NCI-H2196 (cell line): ENCODE measurements around the gene BEX3.
"Not testable (repeated sequence)": the region's sequence is repeated elsewhere in the genome, so short reads cannot be mapped to it uniquely, and the experiment has no call there.

ENCODE experiments used
- DNase-seq: peaks from one replicate; lab custom pipeline; 2025; ENCODE audit not compliant: unreplicated experiment; lab: John Stamatoyannopoulos, UW

BEX3 gene

GRCh38 chrX:103376118-103376978 is at the start of gene BEX3:
TSS of gene BEX3 (plus strand) at chrX:103376538. CDS start at chrX:103377522, 984 bp downstream.
- DNase-seq, result peak; percentile 61

GRCh38 chrX:103329991-103330390 is 46.3 kb upstream of the BEX3 start, which contains the start of gene TCEAL7:
TSS of gene TCEAL7 (plus strand) at chrX:103330239. CDS start at chrX:103331404, 1,165 bp downstream.
- no peak for DNase-seq

- DNase-seq, result no peak
These were observed 45.6 kb upstream of the BEX3 start for GRCh38 chrX:103330681-103331288.

- DNase-seq, result no peak
These were observed 37.7 kb upstream of the BEX3 start for GRCh38 chrX:103338663-103339062.

- DNase-seq, result peak; percentile 9
These were observed 33.2 kb upstream of the BEX3 start for GRCh38 chrX:103343105-103343504.

- no peak for DNase-seq
These were observed 31.7 kb upstream of the BEX3 start for GRCh38 chrX:103344606-103345005.

- no peak for DNase-seq
These were observed 28.5 kb upstream of the BEX3 start for GRCh38 chrX:103347682-103348397.

- peak; percentile 63 for DNase-seq
These were observed 20.1 kb upstream of the BEX3 start, which contains the start of gene TCEAL9 for GRCh38 chrX:103356130-103356798. TSS of gene TCEAL9 (plus strand) at chrX:103356506. CDS start at chrX:103357685, 1,179 bp downstream.

- no peak for DNase-seq
These were observed 19.5 kb upstream of the BEX3 start for GRCh38 chrX:103356858-103357257.

GRCh38 chrX:103357871-103358270 is 18.5 kb upstream of the BEX3 start:
- DNase-seq, result no peak

- not testable (repeated sequence) for DNase-seq
These were observed 16.7 kb upstream of the BEX3 start for GRCh38 chrX:103359605-103360004.

GRCh38 chrX:103360092-103360491 is 16.2 kb upstream of the BEX3 start:
- no peak for DNase-seq

GRCh38 chrX:103360916-103361315 is 15.4 kb upstream of the BEX3 start:
- no peak for DNase-seq

- no peak for DNase-seq
These were observed 14.5 kb upstream of the BEX3 start for GRCh38 chrX:103361798-103362197.

GRCh38 chrX:103362474-103362873 is 13.9 kb upstream of the BEX3 start:
- no peak for DNase-seq

- no peak for DNase-seq
These were observed 13.3 kb upstream of the BEX3 start for GRCh38 chrX:103363046-103363445.

- no peak for DNase-seq
These were observed 8.8 kb upstream of the BEX3 start for GRCh38 chrX:103367502-103367901.

GRCh38 chrX:103369479-103369878 is 6.9 kb upstream of the BEX3 start:
- no peak for DNase-seq

- no peak for DNase-seq
These were observed 3.5 kb upstream of the BEX3 start for GRCh38 chrX:103372886-103373285.

GRCh38 chrX:103373581-103373980 is 2.8 kb upstream of the BEX3 start:
- no peak for DNase-seq

GRCh38 chrX:103376979-103377324 is 614 bp downstream of the BEX3 start:
- DNase-seq, result no peak
